Gastroesophageal sphincter (tissue), 3 donors: ENCODE data around the gene RAD51B.

ENCODE experiments used
- EP300 ChIP-seq: sonication (generic); formaldehyde crosslinking; IDR thresholded peaks from one replicate; pipeline ENCODE4 v1.6.1; 2017; ENCODE audit warnings: antibody characterized with exemption, mild to moderate bottlenecking
- TF ChIP-seq, protein P1 (sequence below), 4 experiments: fragments of 200-600 bp in 2 of 4; fragments of 450-650 bp in 2 of 4; sonication (generic) in 1 of 4; IDR thresholded peaks; one replicate each; pipeline ENCODE4 v1.5.1; 2017 to 2019; ENCODE audit warnings: antibody characterized with exemption in 4 of 4, mild to moderate bottlenecking in 2 of 4, moderate library complexity in 2 of 4

- TF ChIP-seq, protein P1, sequence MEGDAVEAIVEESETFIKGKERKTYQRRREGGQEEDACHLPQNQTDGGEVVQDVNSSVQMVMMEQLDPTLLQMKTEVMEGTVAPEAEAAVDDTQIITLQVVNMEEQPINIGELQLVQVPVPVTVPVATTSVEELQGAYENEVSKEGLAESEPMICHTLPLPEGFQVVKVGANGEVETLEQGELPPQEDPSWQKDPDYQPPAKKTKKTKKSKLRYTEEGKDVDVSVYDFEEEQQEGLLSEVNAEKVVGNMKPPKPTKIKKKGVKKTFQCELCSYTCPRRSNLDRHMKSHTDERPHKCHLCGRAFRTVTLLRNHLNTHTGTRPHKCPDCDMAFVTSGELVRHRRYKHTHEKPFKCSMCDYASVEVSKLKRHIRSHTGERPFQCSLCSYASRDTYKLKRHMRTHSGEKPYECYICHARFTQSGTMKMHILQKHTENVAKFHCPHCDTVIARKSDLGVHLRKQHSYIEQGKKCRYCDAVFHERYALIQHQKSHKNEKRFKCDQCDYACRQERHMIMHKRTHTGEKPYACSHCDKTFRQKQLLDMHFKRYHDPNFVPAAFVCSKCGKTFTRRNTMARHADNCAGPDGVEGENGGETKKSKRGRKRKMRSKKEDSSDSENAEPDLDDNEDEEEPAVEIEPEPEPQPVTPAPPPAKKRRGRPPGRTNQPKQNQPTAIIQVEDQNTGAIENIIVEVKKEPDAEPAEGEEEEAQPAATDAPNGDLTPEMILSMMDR (IDR thresholded peaks at IDR 0.05) = no peak
- no peak for TF ChIP-seq EP300
These were observed 652.5 kb downstream of the RAD51B start for GRCh38 chr14:68471964-68472508.
